Bronchial epithelial cell (primary cell): ENCODE results near the gene PAQR8. TPM values are rescaled to one million over a fixed set of nuclear protein-coding genes. Genes with fewer than 3 reads are reported as not detected.

Experiments used
- DNase-seq: peaks from one replicate; pipeline ENCODE4 v3.0.0-alpha.2; 2010; ENCODE audit warnings: low read depth
- FAIRE-seq: peaks from 2 replicates; lab custom pipeline; 2011; peaks lifted over from hg19 to GRCh38; lab: Jason Lieb, UNC
- H3K27me3 ChIP-seq: 2 replicates; pipeline ENCODE4 v1.5.1; 2011; ENCODE audit warnings: low read length; ENCODE audit not compliant: control insufficient read depth, insufficient read depth
- H3K36me3 ChIP-seq: 2 replicates; pipeline ENCODE4 v1.5.1; 2011; ENCODE audit warnings: low read length; ENCODE audit not compliant: control insufficient read depth, insufficient read depth
- H3K4me3 ChIP-seq: 2 replicates; pipeline ENCODE4 v1.5.1; 2011; ENCODE audit warnings: mild to moderate bottlenecking, low read depth, low read length, control low read depth
- CTCF ChIP-seq: IDR thresholded peaks from 2 replicates; pipeline ENCODE4 v1.5.1; 2011; ENCODE audit warnings: mild to moderate bottlenecking, moderate library complexity, low read length, control low read depth, inconsistent platforms; ENCODE audit not compliant: insufficient read depth, severe bottlenecking
- total RNA-seq: library from RNA; depleted of rRNA; stranded (reverse); fragments of >200 nt; gene quantifications from 2 replicates; pipeline ENCODE4 v1.2.1, GENCODE V29; 2014

Gene PAQR8
- total RNA-seq, 1 donor from 2014 or later, result 1.3 TPM

- Histone ChIP-seq H3K27me3 (no peaks in the 10 kb centered on the region), H3K4me3 (no peak overlapping the region), H3K36me3 (no peaks in the 10 kb centered on the region)
- FAIRE-seq, result no peak
- peak; percentile 65 for DNase-seq
- no peak for TF ChIP-seq CTCF
Observed at GRCh38 chr6:52330470-52330869, 31.5 kb upstream of the PAQR8 start.

GRCh38 chr6:52331793-52332457 lies 30.0 kb upstream of the PAQR8 start:
- H3K4me3 ChIP-seq, result no peak overlapping the region
- H3K36me3 ChIP-seq, result no peaks in the 10 kb centered on the region
- FAIRE-seq (no peak), DNase-seq (no peak)
- TF ChIP-seq CTCF, result no peak
- no peaks in the 10 kb centered on the region for H3K27me3 ChIP-seq

GRCh38 chr6:52333840-52334200 lies 28.1 kb upstream of the PAQR8 start:
- Histone ChIP-seq H3K27me3 (no peaks in the 10 kb centered on the region), H3K36me3 (no peaks in the 10 kb centered on the region), H3K4me3 (no peak overlapping the region)
- TF ChIP-seq CTCF, result no peak
- no peak for FAIRE-seq
- no peak for DNase-seq

- DNase-seq, result no peak
- no peak for TF ChIP-seq CTCF
- no peak for FAIRE-seq
Observed at GRCh38 chr6:52335576-52335975, 26.4 kb upstream of the PAQR8 start.

GRCh38 chr6:52336919-52337561 lies 24.9 kb upstream of the PAQR8 start:
- H3K4me3 ChIP-seq, result no peak overlapping the region
- no peaks in the 10 kb centered on the region for H3K36me3 ChIP-seq
- DNase-seq (no peak), FAIRE-seq (no peak)
- TF ChIP-seq CTCF, result no peak
- no peaks in the 10 kb centered on the region for H3K27me3 ChIP-seq

More at GRCh38 chr6:52335576-52335975, 26.4 kb upstream of the PAQR8 start:
- Histone ChIP-seq H3K36me3 (no peaks in the 10 kb centered on the region), H3K27me3 (no peaks in the 10 kb centered on the region), H3K4me3 (no peak overlapping the region)
